GM12865 (cell line): ENCODE results near the gene TCEA3.
A peak's percentile ranks its signal among the peaks of the same experiment; 100 is the strongest.

Experiments used
- DNase-seq: peaks from one replicate; pipeline ENCODE4 v3.0.0; 2010; ENCODE audit warnings: low read depth
- H3K4me3 ChIP-seq: 2 replicates; pipeline ENCODE4 v1.5.1; 2011; ENCODE audit warnings: mild to moderate bottlenecking, low read depth, low read length, control low read depth
- TF ChIP-seq, protein P1 (sequence below): IDR thresholded peaks from 2 replicates; pipeline ENCODE4 v1.5.1; 2011; ENCODE audit warnings: low read length, control low read depth, low read depth, inconsistent platforms; ENCODE audit not compliant: insufficient read depth; ENCODE audit errors: missing control alignments

TCEA3 gene

DNA sequence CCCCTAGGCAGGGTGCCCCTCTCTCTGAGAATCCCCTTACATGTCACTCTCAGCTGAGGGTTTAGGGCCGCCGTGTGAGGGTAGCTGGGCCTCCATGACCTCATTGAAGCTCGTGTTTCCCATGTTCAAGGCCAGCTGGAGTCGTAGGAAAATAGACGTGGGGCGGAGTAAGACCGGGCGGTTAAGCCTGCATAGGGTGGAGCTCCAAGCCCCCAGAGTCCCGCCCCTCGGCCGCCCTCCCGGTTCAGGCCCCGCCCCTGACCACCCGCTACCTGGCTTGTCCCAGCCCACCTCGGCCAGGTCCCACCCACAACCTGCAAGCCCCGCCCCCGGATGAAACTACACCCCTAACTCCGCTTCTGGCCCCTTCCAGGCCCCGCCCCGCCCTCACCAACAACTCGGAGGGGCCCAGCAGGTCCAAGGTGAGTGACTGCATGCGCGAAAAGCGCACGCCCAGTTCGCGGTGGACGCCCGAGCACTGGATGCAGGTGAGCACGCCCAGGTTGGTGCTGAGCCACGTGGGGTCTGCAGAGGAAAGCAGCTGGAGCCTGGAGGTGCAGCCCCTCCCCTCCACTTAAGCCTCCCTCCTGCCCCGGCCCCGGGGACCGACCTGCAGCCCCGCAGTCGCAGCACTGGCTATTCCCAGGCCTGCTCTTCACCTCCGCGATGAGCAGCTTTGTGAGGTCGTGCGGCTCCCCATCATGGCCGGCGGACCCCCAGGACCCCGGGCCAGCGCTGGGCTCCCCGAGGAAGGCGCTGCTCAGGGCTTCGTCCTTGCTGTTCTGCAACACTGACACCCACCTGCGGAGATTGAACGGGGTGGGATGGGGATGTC is 12.2 kb upstream of the TCEA3 start:
- DNase-seq = no peak
- no peak overlapping the region for H3K4me3 ChIP-seq
- TF ChIP-seq, protein P1, sequence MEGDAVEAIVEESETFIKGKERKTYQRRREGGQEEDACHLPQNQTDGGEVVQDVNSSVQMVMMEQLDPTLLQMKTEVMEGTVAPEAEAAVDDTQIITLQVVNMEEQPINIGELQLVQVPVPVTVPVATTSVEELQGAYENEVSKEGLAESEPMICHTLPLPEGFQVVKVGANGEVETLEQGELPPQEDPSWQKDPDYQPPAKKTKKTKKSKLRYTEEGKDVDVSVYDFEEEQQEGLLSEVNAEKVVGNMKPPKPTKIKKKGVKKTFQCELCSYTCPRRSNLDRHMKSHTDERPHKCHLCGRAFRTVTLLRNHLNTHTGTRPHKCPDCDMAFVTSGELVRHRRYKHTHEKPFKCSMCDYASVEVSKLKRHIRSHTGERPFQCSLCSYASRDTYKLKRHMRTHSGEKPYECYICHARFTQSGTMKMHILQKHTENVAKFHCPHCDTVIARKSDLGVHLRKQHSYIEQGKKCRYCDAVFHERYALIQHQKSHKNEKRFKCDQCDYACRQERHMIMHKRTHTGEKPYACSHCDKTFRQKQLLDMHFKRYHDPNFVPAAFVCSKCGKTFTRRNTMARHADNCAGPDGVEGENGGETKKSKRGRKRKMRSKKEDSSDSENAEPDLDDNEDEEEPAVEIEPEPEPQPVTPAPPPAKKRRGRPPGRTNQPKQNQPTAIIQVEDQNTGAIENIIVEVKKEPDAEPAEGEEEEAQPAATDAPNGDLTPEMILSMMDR = no peak

DNA sequence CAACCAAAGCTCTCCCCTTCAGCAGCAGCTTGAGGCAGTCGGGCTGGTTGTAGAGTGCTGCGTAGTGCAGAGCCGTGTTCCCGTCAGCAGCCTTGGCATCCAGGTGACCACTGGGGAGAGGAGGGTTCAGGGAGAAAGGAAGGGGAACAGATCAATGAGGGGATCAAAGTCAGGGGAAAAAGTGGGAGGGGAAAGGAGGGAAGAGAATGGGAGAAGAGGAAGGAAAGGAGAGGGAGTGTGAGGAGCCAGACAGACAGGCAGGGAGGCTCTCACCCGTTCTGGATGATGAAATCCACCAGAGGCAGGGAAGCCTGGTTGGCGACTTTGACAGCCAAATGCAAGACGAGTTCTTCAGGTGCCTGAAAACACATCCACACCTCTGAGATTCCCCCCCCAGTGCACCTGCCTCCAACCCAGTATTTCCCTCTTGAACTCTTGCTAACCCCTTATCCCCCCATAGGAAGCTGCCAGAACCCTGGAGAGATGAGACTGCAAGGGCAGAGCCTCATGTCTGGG is 9.8 kb upstream of the TCEA3 start:
- no peak overlapping the region for H3K4me3 ChIP-seq
- DNase-seq = no peak
- TF ChIP-seq, protein P1 = no peak

DNA sequence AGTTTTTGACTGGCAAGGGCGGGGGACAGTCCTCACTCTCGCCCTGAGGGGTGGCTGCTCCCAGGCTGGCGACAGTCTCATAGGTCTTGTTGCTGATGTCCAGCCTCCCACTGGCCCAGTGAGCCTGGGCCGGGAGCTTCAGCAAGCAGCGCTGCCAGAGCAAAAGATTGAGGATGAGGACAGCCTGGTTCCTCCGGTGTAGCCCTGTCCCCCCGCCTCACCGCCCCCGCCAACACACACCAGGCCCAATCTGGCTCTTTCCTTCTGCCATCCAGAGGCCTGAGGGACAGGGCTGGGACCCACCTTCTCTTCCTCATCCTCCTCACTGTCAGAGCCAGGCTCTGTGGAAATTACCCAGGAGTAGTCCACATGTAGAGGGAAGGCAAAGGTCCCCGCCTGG is 8.6 kb upstream of the TCEA3 start:
- H3K4me3 ChIP-seq = no peak overlapping the region
- TF ChIP-seq, protein P1 = no peak
- DNase-seq = no peak

DNA sequence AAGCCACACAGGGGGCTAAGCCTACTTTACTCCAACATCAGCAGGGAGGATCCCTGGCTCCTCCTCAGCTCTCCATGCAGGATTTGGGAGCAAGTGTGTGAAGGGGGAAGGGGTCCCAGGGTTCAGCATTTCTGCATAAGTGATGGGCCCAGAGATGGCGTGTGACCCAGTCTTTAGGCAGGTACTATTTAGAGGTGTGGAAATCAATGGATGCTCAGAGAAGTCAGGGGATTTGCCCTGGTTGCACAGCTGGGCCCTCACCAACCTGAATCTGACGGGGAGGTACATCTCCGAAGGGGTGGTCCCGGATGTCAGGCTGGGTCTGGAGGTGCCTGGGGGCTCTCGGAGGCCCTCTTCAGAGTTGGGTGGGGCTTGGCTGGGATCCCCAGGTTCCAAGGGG is 6.9 kb upstream of the TCEA3 start:
- TF ChIP-seq, protein P1 = no peak
- H3K4me3 ChIP-seq = no peak overlapping the region
- DNase-seq = no peak

DNA sequence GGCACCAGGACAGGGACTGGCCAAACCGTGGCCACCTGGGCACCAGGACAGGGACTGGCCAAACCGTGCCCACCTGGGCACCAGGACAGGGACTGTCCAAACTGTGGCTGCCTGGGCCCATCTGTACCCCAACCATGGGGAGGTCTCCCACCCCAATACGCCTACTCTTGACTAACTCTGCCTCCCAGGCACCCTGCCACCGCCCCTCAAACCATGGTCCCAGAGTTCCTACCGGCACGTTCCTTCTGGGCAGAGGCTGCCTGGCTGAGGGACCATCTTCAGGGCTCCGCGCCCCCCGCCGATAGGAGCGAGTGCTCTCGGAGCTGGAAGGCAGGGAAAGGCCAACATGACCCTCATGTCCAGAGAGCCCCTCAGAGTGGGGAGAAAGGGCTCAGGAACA is 6.3 kb upstream of the TCEA3 start:
- TF ChIP-seq, protein P1 = no peak
- DNase-seq = no peak
- H3K4me3 ChIP-seq = no peak overlapping the region

DNA sequence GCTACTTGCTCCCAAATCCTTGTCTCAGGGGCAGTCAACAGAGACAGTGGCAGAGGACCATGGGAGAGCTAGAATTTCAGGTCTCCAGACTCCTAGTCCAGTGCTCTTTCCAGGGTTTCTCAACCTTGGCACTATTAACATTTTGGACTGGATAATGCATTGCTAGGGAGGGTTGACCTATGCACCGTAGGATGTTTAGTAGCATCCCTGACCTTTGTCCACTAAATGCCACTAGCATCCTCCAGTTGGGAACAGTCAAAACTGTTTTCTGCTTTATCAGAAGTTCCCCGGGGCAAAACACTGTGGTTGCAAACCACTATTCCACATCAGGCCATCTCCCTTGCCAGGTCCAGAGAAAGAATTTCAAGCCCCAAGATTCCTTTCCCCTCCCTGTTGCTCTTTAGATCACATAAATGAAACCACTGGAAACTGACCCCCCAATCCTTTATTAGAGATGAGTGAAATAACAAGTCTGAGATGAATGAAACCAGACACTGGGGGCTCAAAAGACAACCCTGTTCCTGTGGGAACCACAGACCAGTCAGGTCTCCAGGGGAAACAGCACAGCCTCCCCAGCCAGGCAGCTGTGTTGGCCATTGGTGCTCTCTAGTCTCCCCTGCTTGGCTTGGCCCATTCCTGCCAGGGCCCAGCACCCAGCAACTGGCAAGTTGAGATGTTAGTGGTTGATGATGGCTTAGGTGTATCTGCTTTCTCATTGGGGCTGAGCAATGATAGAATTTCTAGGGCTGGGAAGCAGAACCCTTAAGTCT is 3.8 kb upstream of the TCEA3 start:
- DNase-seq = peak; percentile 16
- TF ChIP-seq, protein P1 = no peak
- H3K4me3 ChIP-seq = no peak overlapping the region
